ENCODE results near the gene NALF2.

The NALF2 gene

DNA sequence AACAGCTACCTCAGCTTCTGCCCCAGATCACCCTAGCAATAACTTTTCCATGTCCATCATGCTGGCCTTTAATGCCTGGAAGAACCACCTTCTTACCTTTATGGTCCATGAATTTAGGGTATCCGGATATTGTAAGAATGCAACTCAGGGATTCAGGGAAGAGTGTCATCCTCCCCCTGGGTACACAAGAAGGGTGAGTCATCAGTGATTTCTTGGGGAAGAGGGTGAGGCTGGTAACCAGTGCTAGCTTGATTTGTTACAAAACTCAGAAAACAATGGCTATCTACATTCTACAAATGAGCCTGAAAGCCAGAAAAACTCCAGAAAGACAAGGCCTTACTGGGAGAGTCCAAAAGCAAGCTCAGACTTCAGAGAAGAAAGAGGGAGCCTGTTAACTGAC, 10.4 kb upstream of the NALF2 start:
- no peaks in the 10 kb centered on the region for H3K4me1 ChIP-seq
- no peak for DNase-seq
- no peaks in the 10 kb centered on the region for H3K9me3 ChIP-seq
- H3K27me3 ChIP-seq = no peaks in the 10 kb centered on the region
- H3K36me3 ChIP-seq = no peaks in the 10 kb centered on the region
- no peak for TF ChIP-seq CTCF (IDR thresholded peaks at IDR 0.05; ENCODE audit: low read depth, low read length)
- H3K4me3 ChIP-seq (ENCODE audit: low read depth, low read length) = no peak overlapping the region

GRCh38 chrX:69496183-69496582, 7.9 kb upstream of the NALF2 start:
- no peaks in the 10 kb centered on the region for H3K27me3 ChIP-seq

DNA sequence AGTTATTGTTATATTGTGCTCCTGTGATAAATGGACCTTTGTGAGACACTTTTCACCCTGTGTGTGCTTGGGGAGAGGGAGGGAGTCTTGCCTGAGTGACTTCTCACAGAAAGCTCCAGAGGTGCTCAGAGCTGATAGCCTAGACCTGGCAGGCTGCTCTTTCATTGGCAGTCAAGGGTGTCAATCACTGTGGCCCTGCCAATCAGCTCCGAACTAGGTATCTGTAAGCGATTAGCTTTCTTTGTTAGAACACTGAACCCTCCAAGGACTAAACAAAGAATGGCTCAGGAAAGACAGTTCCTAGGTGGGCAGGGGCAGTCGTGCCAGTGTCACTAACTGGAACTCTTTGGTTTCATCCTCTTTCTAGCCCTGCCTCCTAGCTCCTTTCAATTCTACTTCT, 2.7 kb upstream of the NALF2 start:
- Histone ChIP-seq H3K4me3 (ENCODE audit: low read depth, low read length) (no peak overlapping the region), H3K9me3 (no peaks in the 10 kb centered on the region), H3K27me3 (no peaks in the 10 kb centered on the region), H3K36me3 (no peaks in the 10 kb centered on the region), H3K4me1 (no peaks in the 10 kb centered on the region)
- peak; percentile 39 for DNase-seq
- TF ChIP-seq CTCF (IDR thresholded peaks at IDR 0.05; ENCODE audit: low read depth, low read length) = no peak

More at GRCh38 chrX:69496183-69496582, 7.9 kb upstream of the NALF2 start:
- Histone ChIP-seq H3K4me1 (no peaks in the 10 kb centered on the region), H3K36me3 (no peaks in the 10 kb centered on the region), H3K9me3 (no peaks in the 10 kb centered on the region), H3K4me3 (ENCODE audit: low read depth, low read length) (no peak overlapping the region)
- DNase-seq = no peak
- no peak for TF ChIP-seq CTCF (IDR thresholded peaks at IDR 0.05; ENCODE audit: low read depth, low read length)

DNA sequence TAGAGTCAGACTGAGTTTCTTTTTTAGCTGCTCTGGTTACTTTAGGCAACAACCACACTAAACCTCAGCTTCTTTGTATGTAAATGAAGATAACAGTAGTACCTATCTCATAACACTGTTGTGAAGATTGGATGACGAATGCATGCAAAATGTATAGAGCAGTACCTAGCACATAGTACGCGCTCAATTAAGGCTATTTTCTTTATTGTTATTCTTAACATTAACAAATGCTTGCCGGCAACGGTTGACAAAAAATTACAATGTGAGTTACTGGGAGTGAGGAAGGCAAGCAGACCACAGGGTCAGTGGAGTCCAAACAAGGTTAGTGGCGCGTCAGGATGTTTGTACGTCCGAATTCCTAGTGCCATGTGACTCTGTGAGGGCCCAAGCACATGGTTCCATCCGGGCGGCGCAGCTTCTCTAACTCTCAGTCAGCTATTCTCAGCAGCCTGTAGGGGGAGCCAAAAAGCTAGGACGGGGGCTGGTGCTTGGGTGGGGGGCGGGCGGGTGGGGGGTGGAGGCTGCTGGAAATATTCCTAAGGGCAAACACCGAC, 821 bp upstream of the NALF2 start:
- Histone ChIP-seq H3K4me3 (ENCODE audit: low read depth, low read length) (peak overlapping the region; percentile 64), H3K9me3 (no peaks in the 10 kb centered on the region), H3K27me3 (no peaks in the 10 kb centered on the region), H3K4me1 (no peaks in the 10 kb centered on the region), H3K36me3 (no peaks in the 10 kb centered on the region)
- DNase-seq = peak; percentile 72
- TF ChIP-seq CTCF (IDR thresholded peaks at IDR 0.05; ENCODE audit: low read depth, low read length) = peak; percentile 38

- Histone ChIP-seq H3K9me3 (no peaks in the 10 kb centered on the region), H3K27me3 (no peaks in the 10 kb centered on the region), H3K4me3 (ENCODE audit: low read depth, low read length) (peak overlapping the region; percentile 64), H3K4me1 (no peaks in the 10 kb centered on the region), H3K36me3 (no peaks in the 10 kb centered on the region)
- DNase-seq = no peak
- no peak for TF ChIP-seq CTCF (IDR thresholded peaks at IDR 0.05; ENCODE audit: low read depth, low read length)
Measured at GRCh38 chrX:69504626-69505612, 793 bp downstream of the NALF2 start.
